Central memory CD4-positive, alpha-beta T cell (primary cell): ENCODE data around the gene RPL19.

Experiments
- DNase-seq: peaks from one replicate; pipeline ENCODE4 v3.0.0; 2022

RPL19 gene

DNA sequence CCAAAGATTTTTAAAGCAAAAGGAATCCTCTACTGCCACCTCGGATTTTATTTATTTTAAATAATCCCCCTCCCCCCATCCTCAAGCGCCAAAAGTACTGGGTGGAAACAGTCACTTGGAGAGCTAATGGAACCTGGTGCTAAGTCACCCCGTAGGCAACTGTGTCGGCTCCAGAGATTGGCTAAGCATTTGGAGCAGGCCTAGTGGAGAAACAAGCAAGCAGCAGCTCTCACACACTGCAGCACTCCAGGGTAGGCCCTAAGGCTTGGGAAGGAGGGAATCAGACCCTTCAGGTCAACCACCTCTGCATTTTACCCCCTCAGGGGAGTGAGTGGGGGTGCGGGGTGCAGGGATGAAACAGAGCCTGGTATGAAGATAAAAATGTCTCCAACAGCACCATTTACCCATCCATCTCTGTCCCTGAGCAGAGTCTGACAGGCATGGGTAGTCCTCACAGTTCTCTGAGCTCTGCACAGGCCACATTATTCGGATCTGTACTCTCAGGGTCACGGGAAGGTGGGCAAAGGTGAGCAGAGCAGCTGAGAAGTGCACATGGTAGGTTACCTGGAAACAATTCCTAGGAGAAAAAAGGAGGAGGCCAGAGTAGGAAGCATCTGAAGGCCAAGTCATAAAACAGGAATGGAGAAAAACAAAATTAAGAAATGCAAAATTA, 52.8 kb downstream of the RPL19 start:
- no peak for DNase-seq
